Measurements from ENCODE around the gene FAM53A. TPM values are rescaled to one million over a fixed set of nuclear protein-coding genes. Genes with fewer than 3 reads are reported as not detected.
A peak's percentile ranks its signal among the peaks of the same experiment; 100 is the strongest.

The FAM53A gene
- total RNA-seq, 5 donors from 2014 or later (not counting 1 experiment from before 2014, with no cell fraction given) = 1.4 to 3.0 (median 1.9) TPM

DNA sequence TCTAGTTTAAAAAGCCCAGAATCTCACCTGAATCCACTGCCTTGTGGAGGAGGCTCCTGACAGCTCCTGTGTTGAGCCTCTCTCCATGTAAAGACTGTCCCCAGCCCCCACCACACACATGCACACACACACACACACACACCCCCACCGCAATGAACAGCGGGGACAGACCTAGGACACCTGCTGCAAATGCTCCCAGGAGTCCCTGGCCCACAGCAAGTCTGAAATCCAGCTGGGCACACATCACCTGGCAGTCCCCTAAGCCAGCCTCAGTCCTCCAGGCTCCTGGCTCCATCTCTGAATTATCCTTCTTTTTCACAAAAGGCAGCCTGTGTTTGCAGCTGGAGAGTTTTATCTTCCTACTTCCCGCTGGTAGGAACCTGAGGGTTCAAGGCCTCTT is 6.6 kb upstream of the FAM53A start:
- Mint-ChIP-seq H3K4me1 (peaks cover 0 to 4% (median 4%) of the 10 kb centered on the region in 3 donors), H3K27me3 (no peaks in the 10 kb centered on the region), H3K4me3 (no peak overlapping the region), H3K36me3 (peaks cover 23% of the 10 kb centered on the region), H3K27ac (no peak overlapping the region), H3K9me3 (no peaks in the 10 kb centered on the region)
- Histone ChIP-seq H3K4me1 (ENCODE audit: control insufficient read depth in 1 of 2, extremely low read depth in 1 of 2, insufficient read depth in 2 of 2, low read length in 2 of 2) (no peaks in the 10 kb centered on the region), H3K9me3 (no peaks in the 10 kb centered on the region), H3K36me3 (ENCODE audit: control insufficient read depth in 2 of 2, extremely low read depth in 1 of 2, insufficient read depth in 1 of 2, low read length in 1 of 2) (peaks cover 5 to 44% of the 10 kb centered on the region in 2 donors), H3K27me3 (replicated peaks in 1 of 2; ENCODE audit: control insufficient read depth in 2 of 2, extremely low read depth in 1 of 2, insufficient read depth in 2 of 2, low read length in 1 of 2) (no peaks in the 10 kb centered on the region), H3K27ac (ENCODE audit: low read length) (no peak overlapping the region), H3K4me3 (ENCODE audit: control insufficient read depth in 1 of 2, extremely low read depth in 1 of 2, low read length in 1 of 2) (no peak overlapping the region)
- no peak for ATAC-seq (replicated peaks in 1 of 4)
- CTCF ChIA-PET = interaction anchor here in 1 of 2 donors (0.7 kb wide), 1 partner anchor 335 kb away, joined by 5 read pairs; no protein-coding TSS in a partner anchor
- WGBS (ENCODE audit: insufficient coverage) = 90% methylated on average over 3 of the region's 3 CpGs
- DNase-seq = no peak
- POLR2A ChIA-PET = no interaction called here

DNA sequence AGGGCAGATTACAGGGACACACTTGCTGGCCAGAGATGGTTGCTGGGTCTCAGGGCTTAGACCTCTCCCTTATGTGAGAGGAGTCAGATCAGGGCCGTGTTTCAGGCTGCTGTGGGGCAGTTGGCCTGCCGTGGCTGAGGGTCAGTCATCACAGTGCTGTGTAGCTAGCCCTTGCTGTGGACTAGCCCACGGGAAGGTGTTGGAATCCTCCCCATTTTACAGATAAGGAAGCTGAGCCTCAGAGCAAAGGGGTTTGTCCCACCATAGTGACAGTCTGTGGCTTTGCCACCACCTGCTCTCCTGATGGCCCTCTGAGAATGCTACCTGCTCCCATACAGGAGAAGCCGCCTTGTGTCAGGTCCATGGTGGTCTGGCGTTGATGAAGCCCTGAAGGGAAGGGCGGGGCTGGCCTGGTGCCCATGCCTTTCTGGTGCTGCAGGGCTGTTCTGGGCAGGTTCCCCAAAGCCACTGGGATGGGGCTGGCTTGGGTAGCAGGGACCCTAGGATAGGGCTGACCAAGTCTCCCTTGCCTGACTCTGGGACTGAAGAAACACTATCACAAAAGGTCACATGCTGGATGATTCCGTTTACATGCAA is 2.4 kb upstream of the FAM53A start:
- Histone ChIP-seq H3K4me3 (ENCODE audit: control insufficient read depth in 1 of 2, extremely low read depth in 1 of 2, low read length in 1 of 2) (no peak overlapping the region), H3K27ac (ENCODE audit: low read length) (no peak overlapping the region), H3K9me3 (no peaks in the 10 kb centered on the region), H3K4me1 (ENCODE audit: control insufficient read depth in 1 of 2, extremely low read depth in 1 of 2, insufficient read depth in 2 of 2, low read length in 2 of 2) (peaks cover 9 to 13% of the 10 kb centered on the region in 2 experiments), H3K27me3 (replicated peaks in 1 of 2; ENCODE audit: control insufficient read depth in 2 of 2, extremely low read depth in 1 of 2, insufficient read depth in 2 of 2, low read length in 1 of 2) (no peaks in the 10 kb centered on the region), H3K36me3 (ENCODE audit: control insufficient read depth in 2 of 2, extremely low read depth in 1 of 2, insufficient read depth in 1 of 2, low read length in 1 of 2) (peaks cover 5 to 11% of the 10 kb centered on the region in 2 donors)
- ChIA-PET POLR2A (interaction anchor here in 1 of 2 donors (0.6 kb wide), 1 partner anchor 430 kb away, joined by 3 read pairs; no protein-coding TSS in a partner anchor), CTCF (no interaction called here)
- peaks cover 3% of the 10 kb centered on the region for H3K36me3 Mint-ChIP-seq
- ATAC-seq (replicated peaks in 1 of 4) = no peak
- H3K4me3 Mint-ChIP-seq = peak overlapping the region in 1 of 3 donors; percentile 11
- H3K27me3 Mint-ChIP-seq = no peaks in the 10 kb centered on the region
- peak overlapping the region in 1 of 2 donors; percentile 71 for H3K27ac Mint-ChIP-seq
- WGBS (ENCODE audit: insufficient coverage) = 91% methylated on average over 4 of the region's 7 CpGs
- peaks cover 10 to 13% (median 13%) of the 10 kb centered on the region in 3 donors for H3K4me1 Mint-ChIP-seq
- DNase-seq = no peak
- H3K9me3 Mint-ChIP-seq = no peaks in the 10 kb centered on the region

DNA sequence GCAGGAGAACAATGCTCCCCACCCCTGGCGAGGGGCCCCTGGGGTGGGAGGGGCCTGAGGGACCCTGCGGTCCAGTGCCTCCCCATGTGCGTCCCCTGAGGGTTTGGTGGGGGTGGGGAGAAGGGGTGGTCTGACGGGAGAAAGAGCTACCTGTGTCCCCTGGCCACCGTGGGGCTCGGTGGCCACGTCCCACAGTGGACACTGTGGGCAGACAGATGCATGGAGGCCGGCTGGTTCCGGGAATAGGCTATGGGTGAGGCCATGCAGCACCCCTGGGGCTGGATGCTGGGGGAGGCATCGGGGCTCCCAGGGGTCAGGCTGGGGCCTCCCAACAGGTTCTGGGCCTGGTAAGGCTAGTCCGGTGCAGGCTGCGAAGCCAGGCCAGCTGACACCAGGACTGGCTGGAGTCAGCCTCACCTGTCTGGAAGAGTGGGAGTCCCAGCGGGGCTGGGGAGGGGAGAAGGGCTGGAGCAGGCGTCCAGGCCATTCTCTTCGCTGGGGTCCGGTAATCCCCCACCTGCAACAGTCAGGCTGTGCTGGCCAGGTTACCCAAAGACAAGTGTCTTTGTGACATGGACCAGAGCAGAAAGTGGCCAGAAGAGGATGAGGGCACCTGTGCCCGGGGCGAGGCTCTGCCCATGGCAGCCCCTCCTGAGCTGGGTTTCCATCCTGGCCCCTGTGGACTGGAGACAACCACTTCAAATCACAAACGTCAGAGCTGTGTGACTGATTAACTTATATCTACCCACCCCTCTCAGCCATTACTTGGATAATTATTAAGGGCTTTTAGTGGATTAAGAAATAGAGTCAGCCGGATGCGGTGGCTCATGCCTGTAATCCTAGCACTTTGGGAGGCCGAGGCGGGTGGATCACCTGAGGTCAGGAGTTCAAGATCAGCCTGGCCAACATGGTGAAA is 1.4 kb upstream of the FAM53A start:
- peaks cover 0 to under 1% of the 10 kb centered on the region in 2 donors for H3K36me3 ChIP-seq (ENCODE audit: control insufficient read depth in 2 of 2, extremely low read depth in 1 of 2, insufficient read depth in 1 of 2, low read length in 1 of 2)
- WGBS (ENCODE audit: insufficient coverage) = 95% methylated on average over 11 of the region's 23 CpGs
- ATAC-seq (replicated peaks in 1 of 4) (no peak), DNase-seq (no peak)
- H3K27me3 ChIP-seq (replicated peaks in 1 of 2; ENCODE audit: control insufficient read depth in 2 of 2, extremely low read depth in 1 of 2, insufficient read depth in 2 of 2, low read length in 1 of 2) = no peaks in the 10 kb centered on the region
- no peak overlapping the region for H3K27ac ChIP-seq (ENCODE audit: low read length)
- H3K27ac Mint-ChIP-seq = no peak overlapping the region
- ChIA-PET CTCF (interaction anchor here in 1 of 2 donors (0.6 kb wide), 1 partner anchor 8 kb away, joined by 3 read pairs; no protein-coding TSS in a partner anchor), POLR2A (no interaction called here)
- H3K4me1 ChIP-seq (ENCODE audit: control insufficient read depth in 1 of 2, extremely low read depth in 1 of 2, insufficient read depth in 2 of 2, low read length in 2 of 2) = peaks cover 9 to 13% of the 10 kb centered on the region in 2 experiments
- H3K9me3 Mint-ChIP-seq = no peaks in the 10 kb centered on the region
- no peaks in the 10 kb centered on the region for H3K27me3 Mint-ChIP-seq
- H3K9me3 ChIP-seq = no peaks in the 10 kb centered on the region
- H3K4me3 ChIP-seq (ENCODE audit: control insufficient read depth in 1 of 2, extremely low read depth in 1 of 2, low read length in 1 of 2) = no peak overlapping the region
- peaks cover 10 to 13% (median 13%) of the 10 kb centered on the region in 3 donors for H3K4me1 Mint-ChIP-seq
- peak overlapping the region in 2 of 3 donors; percentile 33 to 36 for H3K4me3 Mint-ChIP-seq
- H3K36me3 Mint-ChIP-seq = peaks cover 1% of the 10 kb centered on the region

DNA sequence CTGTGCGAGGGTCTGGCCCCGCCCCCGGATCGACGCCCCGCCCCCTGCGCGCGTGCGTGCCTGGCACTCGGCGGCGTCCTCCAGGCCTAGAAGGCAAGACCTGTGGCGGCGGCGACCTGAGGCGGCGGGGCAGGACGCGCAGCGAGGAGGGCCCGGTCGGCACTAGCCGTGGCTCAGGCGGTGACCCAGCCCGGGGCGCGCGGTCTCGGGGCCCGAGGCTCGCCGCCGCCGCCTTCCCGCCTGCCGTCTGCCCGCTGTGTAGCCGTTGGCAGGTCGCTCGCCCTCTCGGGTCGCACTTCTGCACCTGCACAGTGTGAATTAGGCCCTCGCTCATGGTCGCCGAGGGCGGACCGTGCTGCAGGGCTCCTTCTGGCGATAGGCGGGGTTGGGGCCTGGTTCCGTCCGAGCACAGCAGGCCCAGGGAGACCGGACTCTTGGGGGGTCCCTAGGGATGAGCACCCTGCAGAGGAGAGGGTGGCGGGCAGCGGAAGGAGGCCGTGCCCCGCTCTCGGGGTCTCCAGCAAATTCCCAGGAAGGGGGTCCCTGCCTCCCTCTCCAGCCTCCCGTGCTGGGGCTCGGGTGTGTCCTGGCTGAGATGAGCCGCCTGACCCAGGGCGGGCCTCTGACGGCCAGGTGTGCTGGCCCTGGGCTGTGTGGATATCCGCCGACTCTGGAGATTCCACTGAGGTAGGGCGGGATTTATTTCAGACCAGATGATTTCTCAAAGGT is 557 bp upstream of the FAM53A start:
- WGBS (ENCODE audit: insufficient coverage) = 32% methylated on average over 62 of the region's 66 CpGs
- no peak overlapping the region for H3K27ac ChIP-seq (ENCODE audit: low read length)
- no peak overlapping the region for H3K27ac Mint-ChIP-seq

DNA sequence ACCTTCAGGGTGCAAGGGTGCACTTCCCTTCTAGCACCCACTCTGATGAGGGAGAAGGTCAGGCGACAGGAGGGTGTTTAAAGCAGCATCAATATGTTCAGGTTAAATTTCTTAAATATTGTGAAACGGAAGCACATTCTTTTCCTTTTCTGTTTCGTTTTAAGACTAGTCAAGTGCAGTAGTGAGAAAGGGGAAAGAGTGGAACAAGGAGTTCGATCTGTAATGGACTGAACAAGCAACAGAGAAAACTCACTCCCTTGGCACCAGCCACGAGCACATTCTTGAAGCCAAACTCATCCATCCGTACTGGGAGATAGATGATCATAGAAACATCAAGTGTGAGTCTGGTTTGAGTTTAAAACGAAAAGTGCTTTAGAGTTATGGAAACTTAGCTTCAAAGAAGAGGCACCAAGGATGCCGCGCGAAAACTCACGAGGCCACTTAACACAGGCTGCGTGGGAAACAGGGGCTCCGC is 815 bp downstream of the FAM53A start:
- H3K36me3 Mint-ChIP-seq = no peaks in the 10 kb centered on the region
- CTCF ChIA-PET = interaction anchor here in 1 of 2 donors (2.5 kb wide), 1 partner anchor 10 kb away, joined by 13 read pairs; no protein-coding TSS in a partner anchor
- peaks cover 10 to 13% (median 13%) of the 10 kb centered on the region in 3 donors for H3K4me1 Mint-ChIP-seq
- ATAC-seq (replicated peaks in 1 of 4) (peak in 1 of 4 experiments; percentile 9), DNase-seq (peak in 6 of 35 experiments; percentile 3 to 50 (median 9))
- Histone ChIP-seq H3K9me3 (no peaks in the 10 kb centered on the region), H3K4me1 (ENCODE audit: control insufficient read depth in 1 of 2, extremely low read depth in 1 of 2, insufficient read depth in 2 of 2, low read length in 2 of 2) (peaks cover 9 to 13% of the 10 kb centered on the region in 2 experiments), H3K27me3 (replicated peaks in 1 of 2; ENCODE audit: control insufficient read depth in 2 of 2, extremely low read depth in 1 of 2, insufficient read depth in 2 of 2, low read length in 1 of 2) (no peaks in the 10 kb centered on the region), H3K27ac (ENCODE audit: low read length) (peak overlapping the region; percentile 2), H3K36me3 (ENCODE audit: control insufficient read depth in 2 of 2, extremely low read depth in 1 of 2, insufficient read depth in 1 of 2, low read length in 1 of 2) (no peaks in the 10 kb centered on the region), H3K4me3 (ENCODE audit: control insufficient read depth in 1 of 2, extremely low read depth in 1 of 2, low read length in 1 of 2) (peak overlapping the region; percentile 31 to 78)
- POLR2A ChIA-PET = interaction anchor here in 1 of 2 donors (0.5 kb wide), 1 partner anchor 1218 kb away, joined by 3 read pairs; no protein-coding TSS in a partner anchor
- H3K4me3 Mint-ChIP-seq = peak overlapping the region; percentile 81 to 87 (median 86)
- no peaks in the 10 kb centered on the region for H3K9me3 Mint-ChIP-seq
- H3K27me3 Mint-ChIP-seq = no peaks in the 10 kb centered on the region
- WGBS (ENCODE audit: insufficient coverage) = 2% methylated on average over 7 of the region's 13 CpGs
- peak overlapping the region; percentile 83 to 87 for H3K27ac Mint-ChIP-seq

More for the DNA sequence above, 557 bp upstream of the FAM53A start:
- peak overlapping the region; percentile 33 to 59 (median 57) for H3K4me3 Mint-ChIP-seq
- peaks cover 10 to 13% (median 13%) of the 10 kb centered on the region in 3 donors for H3K4me1 Mint-ChIP-seq
- Histone ChIP-seq H3K36me3 (ENCODE audit: control insufficient read depth in 2 of 2, extremely low read depth in 1 of 2, insufficient read depth in 1 of 2, low read length in 1 of 2) (no peaks in the 10 kb centered on the region), H3K9me3 (no peaks in the 10 kb centered on the region), H3K4me1 (ENCODE audit: control insufficient read depth in 1 of 2, extremely low read depth in 1 of 2, insufficient read depth in 2 of 2, low read length in 2 of 2) (peaks cover 9 to 13% of the 10 kb centered on the region in 2 experiments), H3K4me3 (ENCODE audit: control insufficient read depth in 1 of 2, extremely low read depth in 1 of 2, low read length in 1 of 2) (peak overlapping the region in 1 of 2 donors; percentile 35), H3K27me3 (replicated peaks in 1 of 2; ENCODE audit: control insufficient read depth in 2 of 2, extremely low read depth in 1 of 2, insufficient read depth in 2 of 2, low read length in 1 of 2) (no peaks in the 10 kb centered on the region)
- H3K9me3 Mint-ChIP-seq = no peaks in the 10 kb centered on the region
- H3K36me3 Mint-ChIP-seq = no peaks in the 10 kb centered on the region
- POLR2A ChIA-PET = no interaction called here
- ATAC-seq (replicated peaks in 1 of 4) = peak in 1 of 4 experiments; percentile 5
- peak in 28 of 35 experiments; percentile 66 to 96 (median 84) for DNase-seq
- no peaks in the 10 kb centered on the region for H3K27me3 Mint-ChIP-seq
- CTCF ChIA-PET = interaction anchor here in 1 of 2 donors (2.5 kb wide), 1 partner anchor 9 kb away, joined by 13 read pairs; no protein-coding TSS in a partner anchor
